Endothelial cell of umbilical vein (primary cell): Measurements from ENCODE around the gene C1orf105.

ENCODE experiments used
- EZH2 ChIP-seq: IDR thresholded peaks from 2 replicates; pipeline ENCODE4 v1.6.1; 2012; ENCODE audit warnings: borderline replicate concordance, low read depth, mild to moderate bottlenecking, moderate library complexity, low read length, inconsistent platforms; ENCODE audit not compliant: severe bottlenecking
- FOS ChIP-seq: IDR thresholded peaks from 2 replicates; pipeline ENCODE4 v1.6.1; 2011; ENCODE audit warnings: mild to moderate bottlenecking, low read length, moderate library complexity, borderline replicate concordance; ENCODE audit not compliant: insufficient read depth
- JUN ChIP-seq: IDR thresholded peaks from 2 replicates; pipeline ENCODE4 v1.6.1; 2011; ENCODE audit warnings: borderline replicate concordance, low read depth; ENCODE audit not compliant: insufficient read length, insufficient read depth
- MYC ChIP-seq: IDR thresholded peaks from one replicate; pipeline ENCODE4 v1.6.1; 2011; ENCODE audit warnings: mild to moderate bottlenecking, low read depth, low read length
- POLR2A ChIP-seq: IDR thresholded peaks from 2 replicates; pipeline ENCODE4 v1.6.1; 2012; ENCODE audit warnings: low read depth, mild to moderate bottlenecking, control low read depth, low read length
- POLR2AphosphoS5 ChIP-seq: IDR thresholded peaks from 2 replicates; pipeline ENCODE4 v1.6.1; 2012; ENCODE audit warnings: low read depth, mild to moderate bottlenecking, control low read depth, low read length, moderate library complexity; ENCODE audit not compliant: insufficient read depth
- TF ChIP-seq, protein P1 (sequence below): IDR thresholded peaks from 2 replicates; pipeline ENCODE4 v1.6.1; 2011; ENCODE audit not compliant: insufficient read depth, insufficient read length
- TF ChIP-seq, protein P2 (sequence below), 2 donors: IDR thresholded peaks; 1 replicate in 1 of 2; 2 replicates in 1 of 2; pipeline ENCODE4 v1.5.1; 2011; ENCODE audit warnings: low read length in 2 of 2, mild to moderate bottlenecking in 2 of 2, moderate library complexity in 2 of 2, control low read depth in 1 of 2, inconsistent platforms in 1 of 2, low read depth in 1 of 2; ENCODE audit not compliant: insufficient read depth in 1 of 2; ENCODE audit errors: extremely low read depth in 1 of 2

DNA sequence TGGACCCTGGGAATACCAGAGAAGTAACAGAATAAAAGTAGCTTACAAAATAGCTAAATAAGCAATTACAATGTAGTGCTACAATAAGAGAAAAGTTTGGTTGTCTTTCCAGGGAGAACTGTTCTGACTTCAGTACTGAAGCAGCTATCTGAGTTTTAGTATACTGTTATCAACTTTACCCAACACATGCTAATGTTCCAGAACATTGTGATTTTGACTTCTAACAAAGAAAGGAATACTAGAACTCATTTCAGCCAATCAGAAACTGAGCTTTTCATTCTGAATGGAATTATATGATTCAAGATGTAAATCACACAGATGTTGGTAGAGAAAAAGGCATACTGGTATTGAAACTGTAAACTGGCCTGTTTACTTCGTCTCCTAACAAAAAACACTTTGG is at the start of gene C1orf105:
- no peak for TF ChIP-seq POLR2A
- TF ChIP-seq, protein P1, sequence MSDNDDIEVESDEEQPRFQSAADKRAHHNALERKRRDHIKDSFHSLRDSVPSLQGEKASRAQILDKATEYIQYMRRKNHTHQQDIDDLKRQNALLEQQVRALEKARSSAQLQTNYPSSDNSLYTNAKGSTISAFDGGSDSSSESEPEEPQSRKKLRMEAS, result no peak
- TF ChIP-seq, protein P2, sequence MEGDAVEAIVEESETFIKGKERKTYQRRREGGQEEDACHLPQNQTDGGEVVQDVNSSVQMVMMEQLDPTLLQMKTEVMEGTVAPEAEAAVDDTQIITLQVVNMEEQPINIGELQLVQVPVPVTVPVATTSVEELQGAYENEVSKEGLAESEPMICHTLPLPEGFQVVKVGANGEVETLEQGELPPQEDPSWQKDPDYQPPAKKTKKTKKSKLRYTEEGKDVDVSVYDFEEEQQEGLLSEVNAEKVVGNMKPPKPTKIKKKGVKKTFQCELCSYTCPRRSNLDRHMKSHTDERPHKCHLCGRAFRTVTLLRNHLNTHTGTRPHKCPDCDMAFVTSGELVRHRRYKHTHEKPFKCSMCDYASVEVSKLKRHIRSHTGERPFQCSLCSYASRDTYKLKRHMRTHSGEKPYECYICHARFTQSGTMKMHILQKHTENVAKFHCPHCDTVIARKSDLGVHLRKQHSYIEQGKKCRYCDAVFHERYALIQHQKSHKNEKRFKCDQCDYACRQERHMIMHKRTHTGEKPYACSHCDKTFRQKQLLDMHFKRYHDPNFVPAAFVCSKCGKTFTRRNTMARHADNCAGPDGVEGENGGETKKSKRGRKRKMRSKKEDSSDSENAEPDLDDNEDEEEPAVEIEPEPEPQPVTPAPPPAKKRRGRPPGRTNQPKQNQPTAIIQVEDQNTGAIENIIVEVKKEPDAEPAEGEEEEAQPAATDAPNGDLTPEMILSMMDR (IDR thresholded peaks at IDR 0.05; ENCODE audit: extremely low read depth in 1 of 2, insufficient read depth in 1 of 2, low read depth in 1 of 2, low read length in 2 of 2), result no peak
- TF ChIP-seq EZH2, result no peak
- no peak for TF ChIP-seq FOS
- TF ChIP-seq POLR2AphosphoS5, result no peak
- no peak for TF ChIP-seq JUN
- no peak for TF ChIP-seq MYC
